Progenitor cell of endocrine pancreas (in vitro differentiated cells): ENCODE measurements around the gene CDC42EP3. TPM values are rescaled to one million over a fixed set of nuclear protein-coding genes. Genes with fewer than 3 reads are reported as not detected.
A peak's percentile ranks its signal among the peaks of the same experiment; 100 is the strongest.

ENCODE experiments used
- DNase-seq: peaks from one replicate; pipeline ENCODE4 v3.0.0; 2021; ENCODE audit warnings: low spot score; ENCODE audit not compliant: unreplicated experiment
- H3K27ac Mint-ChIP-seq: 2 replicates; pipeline ENCODE4 v1.8.0; 2021; ENCODE audit warnings: mild to moderate bottlenecking, moderate library complexity, mixed read lengths
- H3K27me3 Mint-ChIP-seq: 2 replicates; pipeline ENCODE4 v1.8.0; 2021; ENCODE audit warnings: mixed read lengths
- H3K36me3 Mint-ChIP-seq: 2 replicates; pipeline ENCODE4 v1.8.0; 2022; ENCODE audit warnings: mixed read lengths; ENCODE audit not compliant: insufficient read depth
- H3K4me1 Mint-ChIP-seq: 2 replicates; pipeline ENCODE4 v1.8.0; 2021; ENCODE audit warnings: low read depth, mixed read lengths
- H3K4me3 Mint-ChIP-seq: 2 replicates; pipeline ENCODE4 v1.8.0; 2021; ENCODE audit warnings: low read depth, mild to moderate bottlenecking, moderate library complexity, mixed read lengths
- H3K9me3 Mint-ChIP-seq: 2 replicates; pipeline ENCODE4 v1.8.0; 2021; ENCODE audit warnings: low read depth, mixed read lengths
- CTCF ChIP-seq: fragments of 200-600 bp; sonication (generic); IDR thresholded peaks from one replicate; pipeline ENCODE4 v1.5.0; 2021; ENCODE audit warnings: antibody characterized with exemption, mild to moderate bottlenecking; ENCODE audit not compliant: unreplicated experiment
- long read RNA-seq: library from polyadenylated mRNA; unstranded; transcript quantifications from one replicate; pipeline ENCODE4 v2.0.0, GENCODE V29; 2020
- total RNA-seq: library from RNA; stranded (reverse); gene quantifications from 2 replicates; pipeline ENCODE4 v1.2.1, GENCODE V29; 2021

CDC42EP3 gene
- 43.1 and 48.5 TPM in 2 replicates for total RNA-seq
- long read RNA-seq, full-length matches to known transcripts = 42 of 60 reads
- long read RNA-seq, partial matches to known transcripts = 0 of 60 reads
- long read RNA-seq, other reads (novel, unspliced or antisense) = 18 of 60 reads

- Mint-ChIP-seq H3K27ac (peak within 1 kb of the TSS; percentile 96), H3K9me3 (no peaks in the 10 kb centered on the region), H3K27me3 (no peaks in the 10 kb centered on the region), H3K4me3 (peak within 1 kb of the TSS; percentile 85), H3K4me1 (peaks cover 45% of the 10 kb centered on the region), H3K36me3 (peaks cover 4% of the 10 kb centered on the region)
- no peak for TF ChIP-seq CTCF
- peak; percentile 67 for DNase-seq
These were observed at the start of gene CDC42EP3 for GRCh38 chr2:37671009-37671815. TSS of gene CDC42EP3 (minus strand) at chr2:37671642. CDS start at chr2:37646587, 25,055 bp downstream.

GRCh38 chr2:37721201-37721560 is 49.7 kb upstream of the CDC42EP3 start:
- H3K9me3 Mint-ChIP-seq = peaks cover 18% of the 10 kb centered on the region
- DNase-seq = no peak

GRCh38 chr2:37720533-37721200 is 49.2 kb upstream of the CDC42EP3 start:
- no peak for DNase-seq
- H3K36me3 Mint-ChIP-seq = peaks cover 2% of the 10 kb centered on the region
- no peaks in the 10 kb centered on the region for H3K27me3 Mint-ChIP-seq
- peaks cover 22% of the 10 kb centered on the region for H3K9me3 Mint-ChIP-seq
- no peaks in the 10 kb centered on the region for H3K4me1 Mint-ChIP-seq
- TF ChIP-seq CTCF = no peak
- H3K4me3 Mint-ChIP-seq = no peak overlapping the region
- H3K27ac Mint-ChIP-seq = no peak overlapping the region

More at GRCh38 chr2:37721201-37721560, 49.7 kb upstream of the CDC42EP3 start:
- Mint-ChIP-seq H3K27me3 (no peaks in the 10 kb centered on the region), H3K4me1 (no peaks in the 10 kb centered on the region), H3K36me3 (peaks cover 2% of the 10 kb centered on the region), H3K27ac (no peak overlapping the region), H3K4me3 (no peak overlapping the region)
- TF ChIP-seq CTCF = no peak

- Mint-ChIP-seq H3K27ac (no peak overlapping the region), H3K4me3 (no peak overlapping the region), H3K36me3 (peaks cover 4% of the 10 kb centered on the region), H3K27me3 (no peaks in the 10 kb centered on the region), H3K4me1 (no peaks in the 10 kb centered on the region), H3K9me3 (peaks cover 24% of the 10 kb centered on the region)
- no peak for DNase-seq
- no peak for TF ChIP-seq CTCF
These were observed 47.2 kb upstream of the CDC42EP3 start for GRCh38 chr2:37718515-37719161.

GRCh38 chr2:37713258-37713700 is 41.8 kb upstream of the CDC42EP3 start:
- H3K4me3 Mint-ChIP-seq = no peak overlapping the region
- peaks cover 17% of the 10 kb centered on the region for H3K9me3 Mint-ChIP-seq

More at GRCh38 chr2:37713258-37713700, 41.8 kb upstream of the CDC42EP3 start:
- Mint-ChIP-seq H3K27ac (no peak overlapping the region), H3K4me1 (peaks cover 6% of the 10 kb centered on the region), H3K27me3 (no peaks in the 10 kb centered on the region), H3K36me3 (peaks cover 2% of the 10 kb centered on the region)
- DNase-seq = no peak
- no peak for TF ChIP-seq CTCF
